ENCODE measurements around the gene IRF3. TPM values are rescaled to one million over a fixed set of nuclear protein-coding genes. Genes with fewer than 3 reads are reported as not detected.
"Not testable (repeated sequence)": the region's sequence is repeated elsewhere in the genome, so short reads cannot be mapped to it uniquely, and the experiment has no call there.

The IRF3 gene
- total and polyA plus RNA-seq, 7 donors: 28.2 to 125 (median 50.9) TPM

GRCh38 chr19:49637821-49638738, 27.6 kb downstream of the IRF3 start:
- WGBS, 2 donors: 4 to 13% methylated on average over 19 of the region's 19 CpGs
- intact Hi-C loops (cut with DNase I): no loop called here
- H3K9me3 ChIP-seq: no peaks in the 10 kb centered on the region
- DNase-seq: peak; percentile 96
- H3K27me3 ChIP-seq: no peaks in the 10 kb centered on the region
- H3K4me3 ChIP-seq: peak overlapping the region; percentile 80 to 95 (median 84)
- peaks cover 0 to 55% (median 45%) of the 10 kb centered on the region in 4 donors for H3K4me1 ChIP-seq
- TF ChIP-seq, protein P1, sequence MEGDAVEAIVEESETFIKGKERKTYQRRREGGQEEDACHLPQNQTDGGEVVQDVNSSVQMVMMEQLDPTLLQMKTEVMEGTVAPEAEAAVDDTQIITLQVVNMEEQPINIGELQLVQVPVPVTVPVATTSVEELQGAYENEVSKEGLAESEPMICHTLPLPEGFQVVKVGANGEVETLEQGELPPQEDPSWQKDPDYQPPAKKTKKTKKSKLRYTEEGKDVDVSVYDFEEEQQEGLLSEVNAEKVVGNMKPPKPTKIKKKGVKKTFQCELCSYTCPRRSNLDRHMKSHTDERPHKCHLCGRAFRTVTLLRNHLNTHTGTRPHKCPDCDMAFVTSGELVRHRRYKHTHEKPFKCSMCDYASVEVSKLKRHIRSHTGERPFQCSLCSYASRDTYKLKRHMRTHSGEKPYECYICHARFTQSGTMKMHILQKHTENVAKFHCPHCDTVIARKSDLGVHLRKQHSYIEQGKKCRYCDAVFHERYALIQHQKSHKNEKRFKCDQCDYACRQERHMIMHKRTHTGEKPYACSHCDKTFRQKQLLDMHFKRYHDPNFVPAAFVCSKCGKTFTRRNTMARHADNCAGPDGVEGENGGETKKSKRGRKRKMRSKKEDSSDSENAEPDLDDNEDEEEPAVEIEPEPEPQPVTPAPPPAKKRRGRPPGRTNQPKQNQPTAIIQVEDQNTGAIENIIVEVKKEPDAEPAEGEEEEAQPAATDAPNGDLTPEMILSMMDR (IDR thresholded peaks at IDR 0.05): no peak
- TF ChIP-seq POLR2AphosphoS5 (IDR thresholded peaks at IDR 0.05): peak; percentile 36 to 67 (median 62)
- peak in 1 of 2 donors; percentile 49 for TF ChIP-seq POLR2A (IDR thresholded peaks at IDR 0.05)
- no peak for TF ChIP-seq EP300 (IDR thresholded peaks at IDR 0.05)
- peak overlapping the region; percentile 97 to 100 (median 99) for H3K27ac ChIP-seq
- peaks cover 0 to 22% (median 11%) of the 10 kb centered on the region in 4 donors for H3K36me3 ChIP-seq

GRCh38 chr19:49636233-49636932, 29.3 kb downstream of the IRF3 start:
- Histone ChIP-seq H3K9me3 (no peaks in the 10 kb centered on the region), H3K27ac (peak overlapping the region; percentile 19 to 100 (median 27)), H3K27me3 (no peaks in the 10 kb centered on the region), H3K4me3 (no peak overlapping the region), H3K36me3 (peaks cover 0 to 22% (median 11%) of the 10 kb centered on the region in 4 donors), H3K4me1 (peaks cover 0 to 50% (median 39%) of the 10 kb centered on the region in 4 donors)
- intact Hi-C loops (cut with DNase I): no loop called here
- WGBS, 2 donors: 81 to 87% methylated on average over 30 of the region's 30 CpGs
- no peak for DNase-seq
- TF ChIP-seq, protein P1 (IDR thresholded peaks at IDR 0.05): no peak
- TF ChIP-seq EP300 (IDR thresholded peaks at IDR 0.05) (no peak), POLR2A (IDR thresholded peaks at IDR 0.05) (no peak), POLR2AphosphoS5 (IDR thresholded peaks at IDR 0.05) (no peak)

GRCh38 chr19:49635530-49636232, 30.0 kb downstream of the IRF3 start:
- H3K4me1 ChIP-seq: peaks cover 0 to 50% (median 41%) of the 10 kb centered on the region in 4 donors
- TF ChIP-seq EP300 (IDR thresholded peaks at IDR 0.05) (no peak), POLR2A (IDR thresholded peaks at IDR 0.05) (no peak), POLR2AphosphoS5 (IDR thresholded peaks at IDR 0.05) (no peak)
- TF ChIP-seq, protein P1 (IDR thresholded peaks at IDR 0.05): no peak
- intact Hi-C loops (cut with DNase I): no loop called here
- DNase-seq: no peak
- no peak overlapping the region for H3K4me3 ChIP-seq
- no peaks in the 10 kb centered on the region for H3K27me3 ChIP-seq
- H3K9me3 ChIP-seq: no peaks in the 10 kb centered on the region
- H3K27ac ChIP-seq: peak overlapping the region; percentile 19 to 100 (median 27)
- 61 to 69% methylated on average over 24 of the region's 24 CpGs for WGBS, 2 donors
- H3K36me3 ChIP-seq: peaks cover 0 to 22% (median 11%) of the 10 kb centered on the region in 4 donors

DNA sequence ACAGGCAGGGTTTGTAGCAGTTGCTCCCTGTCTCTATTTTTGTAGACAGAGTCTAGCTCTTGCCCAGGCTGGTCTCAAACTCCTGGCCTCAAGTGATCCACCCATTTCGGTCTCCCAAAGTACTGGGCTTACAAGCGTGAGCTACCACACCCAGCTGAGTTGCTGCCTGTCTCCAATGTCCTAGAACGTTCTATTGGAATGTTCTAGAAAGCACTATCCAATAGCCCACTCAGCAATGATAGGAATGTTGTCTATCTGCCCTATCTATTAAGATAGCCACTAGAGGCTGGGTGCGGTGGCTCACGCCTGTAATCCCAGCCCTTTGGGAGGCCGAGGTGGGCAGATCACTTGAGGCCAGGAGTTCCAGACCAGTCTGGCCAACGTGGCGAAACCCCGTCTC, 32.4 kb downstream of the IRF3 start:
- H3K9me3 ChIP-seq; H3K27me3 ChIP-seq; DNase-seq; H3K4me3 ChIP-seq; intact Hi-C loops (cut with DNase I); H3K27ac ChIP-seq: not testable (repeated sequence)
- Histone ChIP-seq H3K4me1 (peaks cover 0 to 41% (median 35%) of the 10 kb centered on the region in 4 donors), H3K36me3 (peaks cover 0 to 27% (median 11%) of the 10 kb centered on the region in 4 donors)
- 64 to 82% methylated on average over 9 of the region's 9 CpGs for WGBS, 2 donors
- peak in 1 of 4 donors; percentile 18 for TF ChIP-seq POLR2AphosphoS5 (IDR thresholded peaks at IDR 0.05)

Measured in sigmoid colon (tissue), 7 donors.